Inflammatory macrophage (primary cell): ENCODE results near the gene ATP6V1A.
"Not testable (repeated sequence)": the region's sequence is repeated elsewhere in the genome, so short reads cannot be mapped to it uniquely, and the experiment has no call there.

Experiments used
- DNase-seq, 2 donors: peaks; one replicate each; pipeline ENCODE4 v3.0.0-alpha.2; 2020 to 2022

The ATP6V1A gene

GRCh38 chr3:113829576-113830354 lies 82.9 kb downstream of the ATP6V1A start:
- no peak for DNase-seq

DNA sequence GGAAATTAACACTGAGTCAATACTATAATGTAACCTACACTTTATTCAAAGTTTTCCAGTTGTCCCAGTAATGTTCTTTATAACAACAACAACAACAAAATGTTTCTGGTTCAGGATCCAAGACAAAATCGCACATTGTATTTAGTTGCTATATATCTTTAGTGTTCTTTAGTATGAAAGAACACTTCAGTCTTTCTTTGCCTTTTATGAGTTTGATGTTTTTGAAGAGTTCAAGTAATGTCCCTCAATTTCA lies 84.2 kb downstream of the ATP6V1A start:
- peak in 1 of 2 donors; percentile 16 for DNase-seq

DNA sequence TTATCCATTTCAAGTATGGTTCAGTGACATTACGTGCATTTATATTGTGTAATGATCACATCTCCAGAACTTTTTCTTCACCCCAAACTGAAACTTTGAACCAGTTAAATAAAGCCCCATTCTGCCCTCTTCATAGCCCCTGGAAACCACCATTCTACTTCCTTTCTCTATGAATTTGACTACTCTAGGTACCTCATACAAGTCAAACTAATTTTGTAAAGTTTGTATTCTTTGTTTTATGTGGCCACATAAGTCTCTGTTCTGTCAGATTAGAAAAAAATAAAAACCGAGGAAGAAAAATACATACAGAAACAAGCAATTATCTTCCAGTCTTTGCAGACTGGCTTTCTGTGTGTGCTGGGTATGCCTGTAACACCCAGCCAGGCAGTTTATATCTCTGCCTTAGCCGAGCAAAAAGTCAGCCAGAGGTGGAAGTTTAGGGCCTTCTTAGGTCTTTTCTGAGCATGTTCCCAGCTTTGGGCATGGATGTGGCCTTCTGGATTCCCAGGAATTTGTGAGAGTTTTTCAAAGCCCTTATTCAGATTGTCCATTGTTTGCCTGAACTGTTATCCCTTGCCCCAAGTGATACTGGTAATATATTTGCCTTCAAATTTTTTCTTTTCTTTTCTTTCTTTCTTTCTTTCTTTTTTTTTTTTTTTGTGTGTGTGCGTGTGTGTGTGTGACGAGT lies 85.8 kb downstream of the ATP6V1A start:
- DNase-seq: no peak

- no peak for DNase-seq
Measured at GRCh38 chr3:113834983-113835382, 88.1 kb downstream of the ATP6V1A start.

GRCh38 chr3:113838631-113839209 lies 91.9 kb downstream of the ATP6V1A start, which contains the start of gene GRAMD1C:
Gene GRAMD1C, plus strand, starts transcription at chr3:113838788. Its CDS starts 122 bp downstream, at chr3:113838910.
- peak; percentile 85 to 91 for DNase-seq

GRCh38 chr3:113839551-113839950 lies 92.7 kb downstream of the ATP6V1A start:
- DNase-seq: no peak

- DNase-seq: peak; percentile 24 to 49
Measured at GRCh38 chr3:113844622-113845222, 97.9 kb downstream of the ATP6V1A start.

GRCh38 chr3:113847247-113847646 lies 100.4 kb downstream of the ATP6V1A start:
- DNase-seq: no peak

DNA sequence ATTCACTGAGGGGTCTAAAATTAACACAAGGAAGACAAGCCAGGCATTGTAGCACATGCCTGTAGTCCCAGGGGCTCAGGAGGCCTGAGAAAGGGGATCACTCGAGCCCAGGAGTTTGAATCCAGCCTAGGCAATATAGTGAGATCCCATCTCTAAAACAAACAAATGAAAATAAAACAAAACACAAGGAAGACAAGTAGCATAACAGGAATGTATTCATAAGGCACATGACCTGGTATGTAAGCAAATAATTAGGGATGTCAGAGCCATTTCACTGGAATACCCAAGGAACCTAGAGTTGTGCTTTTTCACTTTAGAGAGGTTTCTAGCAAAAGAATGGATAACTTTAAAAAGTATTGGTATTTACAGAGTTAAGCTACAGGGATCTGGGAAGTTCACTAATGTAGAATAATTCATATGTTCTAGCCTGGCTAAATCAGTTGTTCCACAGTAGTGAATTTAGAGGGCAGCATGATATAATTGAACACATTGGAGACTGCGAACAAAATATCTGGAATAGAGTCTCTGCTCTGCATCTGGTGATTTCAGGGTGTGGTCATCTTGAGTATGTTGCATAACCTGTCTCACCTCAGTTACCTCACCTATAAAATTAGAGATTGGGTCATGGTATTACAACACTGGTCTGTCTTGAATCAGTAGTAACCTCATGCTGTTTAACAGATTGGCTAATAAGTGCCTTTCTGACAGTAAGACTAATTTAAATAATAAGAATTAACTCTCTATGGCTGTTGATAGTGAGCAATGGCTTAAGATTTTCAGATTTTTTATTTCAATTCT lies 101.0 kb downstream of the ATP6V1A start:
- DNase-seq: no peak

- not testable (repeated sequence) for DNase-seq
Measured at GRCh38 chr3:113849071-113849470, 102.2 kb downstream of the ATP6V1A start.

GRCh38 chr3:113849841-113850240 lies 103.0 kb downstream of the ATP6V1A start:
- not testable (repeated sequence) for DNase-seq

GRCh38 chr3:113850391-113850790 lies 103.6 kb downstream of the ATP6V1A start:
- not testable (repeated sequence) for DNase-seq

DNA sequence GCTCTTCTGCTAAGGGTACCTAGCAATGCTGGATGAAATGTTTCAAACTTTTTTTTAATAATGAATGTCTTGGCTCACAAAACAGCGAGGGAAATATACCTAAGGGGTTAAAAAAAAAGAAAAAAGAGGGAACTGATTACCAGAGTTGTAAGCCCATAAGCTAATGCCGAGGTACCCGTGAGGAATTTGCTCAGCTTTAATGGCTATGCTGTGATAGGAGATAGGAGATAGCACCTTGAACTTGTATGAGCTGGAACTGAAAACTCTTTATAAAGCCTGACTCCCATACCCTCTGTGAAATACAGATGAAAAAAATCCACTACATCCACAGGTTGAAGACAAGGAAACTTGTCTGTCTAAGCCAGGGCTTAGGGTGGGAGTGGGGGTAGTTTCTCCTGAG lies 105.7 kb downstream of the ATP6V1A start:
- no peak for DNase-seq
